ENCODE results near the gene TRAPPC6A.

Gene TRAPPC6A

DNA sequence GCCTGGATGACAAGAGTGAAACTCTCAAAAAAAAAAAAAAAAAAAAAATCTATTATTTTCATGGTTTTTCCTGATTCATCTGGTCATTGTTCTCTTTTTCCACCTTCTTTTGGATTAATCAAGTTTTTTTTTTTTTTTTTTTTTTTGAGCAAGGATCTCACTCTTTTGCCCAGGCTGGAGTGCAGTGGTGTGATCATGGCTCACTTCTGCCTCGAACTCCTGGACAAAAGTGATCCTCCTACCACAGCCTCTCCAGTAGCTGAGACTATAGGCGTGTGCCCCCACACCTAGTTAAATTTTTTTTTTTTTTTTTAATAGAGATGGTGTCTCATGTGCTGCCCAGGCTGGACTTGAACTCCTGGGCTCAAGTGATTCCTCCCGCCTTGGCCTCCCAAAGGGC is 28.3 kb upstream of the TRAPPC6A start:
- DNase-seq (ENCODE audit: low read depth) = no peak
- no peak overlapping the region for H3K4me3 ChIP-seq (ENCODE audit: low read depth, low read length)
- TF ChIP-seq, protein P1, sequence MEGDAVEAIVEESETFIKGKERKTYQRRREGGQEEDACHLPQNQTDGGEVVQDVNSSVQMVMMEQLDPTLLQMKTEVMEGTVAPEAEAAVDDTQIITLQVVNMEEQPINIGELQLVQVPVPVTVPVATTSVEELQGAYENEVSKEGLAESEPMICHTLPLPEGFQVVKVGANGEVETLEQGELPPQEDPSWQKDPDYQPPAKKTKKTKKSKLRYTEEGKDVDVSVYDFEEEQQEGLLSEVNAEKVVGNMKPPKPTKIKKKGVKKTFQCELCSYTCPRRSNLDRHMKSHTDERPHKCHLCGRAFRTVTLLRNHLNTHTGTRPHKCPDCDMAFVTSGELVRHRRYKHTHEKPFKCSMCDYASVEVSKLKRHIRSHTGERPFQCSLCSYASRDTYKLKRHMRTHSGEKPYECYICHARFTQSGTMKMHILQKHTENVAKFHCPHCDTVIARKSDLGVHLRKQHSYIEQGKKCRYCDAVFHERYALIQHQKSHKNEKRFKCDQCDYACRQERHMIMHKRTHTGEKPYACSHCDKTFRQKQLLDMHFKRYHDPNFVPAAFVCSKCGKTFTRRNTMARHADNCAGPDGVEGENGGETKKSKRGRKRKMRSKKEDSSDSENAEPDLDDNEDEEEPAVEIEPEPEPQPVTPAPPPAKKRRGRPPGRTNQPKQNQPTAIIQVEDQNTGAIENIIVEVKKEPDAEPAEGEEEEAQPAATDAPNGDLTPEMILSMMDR (IDR thresholded peaks at IDR 0.05; ENCODE audit: low read depth, low read length, missing control alignments) = no peak

DNA sequence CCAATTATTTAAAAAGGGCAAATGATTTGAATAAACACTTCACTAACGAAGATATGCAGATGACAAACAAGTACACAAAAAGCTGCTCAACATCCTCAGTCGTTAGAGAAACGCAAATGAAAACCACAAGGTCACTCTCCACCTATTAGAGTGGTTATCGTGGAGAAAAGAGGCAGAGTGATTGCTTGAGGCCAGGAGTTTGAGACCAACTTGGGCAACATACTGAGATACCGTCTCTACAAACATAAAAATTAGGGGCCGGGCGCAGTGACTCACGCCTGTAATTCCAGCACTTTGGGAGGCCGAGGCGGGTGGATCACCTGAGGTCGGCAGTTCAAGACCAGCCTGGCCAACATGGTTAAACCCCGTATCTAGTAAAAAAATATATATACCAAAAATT is 27.8 kb upstream of the TRAPPC6A start:
- no peak for DNase-seq (ENCODE audit: low read depth)
- no peak overlapping the region for H3K4me3 ChIP-seq (ENCODE audit: low read depth, low read length)
- TF ChIP-seq, protein P1 (IDR thresholded peaks at IDR 0.05; ENCODE audit: low read depth, low read length, missing control alignments) = no peak

DNA sequence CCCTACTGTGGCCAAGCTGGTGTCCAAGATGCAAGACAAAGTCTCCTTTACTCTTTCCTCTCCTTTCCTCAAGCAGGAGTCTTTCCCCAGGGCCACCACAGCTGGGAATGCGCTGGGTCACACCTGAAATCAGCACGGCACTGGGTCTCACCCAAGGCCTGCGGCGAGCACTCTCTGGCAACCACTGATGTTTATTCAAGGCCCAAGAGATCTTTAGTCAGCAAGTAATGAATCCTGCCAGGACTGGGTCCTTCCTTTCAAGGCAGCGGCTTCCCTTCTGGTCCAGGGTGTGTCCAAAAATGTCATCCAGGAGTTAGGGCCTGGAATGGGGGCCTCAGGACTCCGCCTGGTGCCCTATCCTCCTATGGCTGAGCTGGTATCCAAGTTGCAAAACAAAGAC is 24.6 kb upstream of the TRAPPC6A start:
- DNase-seq (ENCODE audit: low read depth) = no peak
- TF ChIP-seq, protein P1 (IDR thresholded peaks at IDR 0.05; ENCODE audit: low read depth, low read length, missing control alignments) = no peak
- H3K4me3 ChIP-seq (ENCODE audit: low read depth, low read length) = no peak overlapping the region

DNA sequence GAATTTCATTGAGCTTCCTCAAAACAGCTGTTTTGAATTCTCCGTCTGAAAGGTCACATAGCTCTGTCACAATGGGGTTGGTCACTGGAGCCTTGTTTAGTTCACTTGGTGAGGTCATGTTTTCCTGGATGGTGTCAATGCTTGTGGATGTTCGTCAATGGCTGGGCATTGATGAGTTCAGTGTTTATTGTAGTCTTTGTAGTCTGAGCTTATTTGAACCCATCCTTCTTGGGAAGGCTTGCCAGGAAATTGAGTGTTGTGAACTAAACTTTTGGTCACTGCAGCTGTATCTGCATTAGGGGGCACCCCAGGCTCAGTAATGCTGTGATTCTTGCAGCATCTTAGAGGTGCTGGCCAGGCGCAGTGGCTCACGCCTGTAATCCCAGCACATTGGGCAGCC is 22.5 kb upstream of the TRAPPC6A start:
- TF ChIP-seq, protein P1 (IDR thresholded peaks at IDR 0.05; ENCODE audit: low read depth, low read length, missing control alignments) = no peak
- DNase-seq (ENCODE audit: low read depth) = no peak
- no peak overlapping the region for H3K4me3 ChIP-seq (ENCODE audit: low read depth, low read length)

DNA sequence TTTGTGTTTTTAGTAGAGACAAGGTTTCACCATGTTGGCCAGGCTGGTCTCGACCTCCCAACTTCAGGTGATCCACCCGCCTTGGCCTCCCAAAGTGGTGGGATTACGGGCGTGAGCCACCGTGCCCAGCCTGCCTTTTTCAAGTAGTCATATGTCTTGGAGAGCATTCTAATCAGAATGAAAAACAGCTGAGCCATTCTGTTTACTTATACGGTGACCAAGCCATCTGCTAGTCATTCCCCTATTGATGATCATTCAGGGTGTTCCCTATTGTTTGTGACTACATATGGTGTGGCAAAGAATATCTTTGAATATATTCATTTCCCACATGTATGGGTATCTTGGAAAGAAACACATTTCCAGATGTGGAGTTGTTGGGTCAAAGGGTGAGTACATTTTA is 17.7 kb upstream of the TRAPPC6A start:
- DNase-seq (ENCODE audit: low read depth) = no peak
- TF ChIP-seq, protein P1 (IDR thresholded peaks at IDR 0.05; ENCODE audit: low read depth, low read length, missing control alignments) = no peak
- H3K4me3 ChIP-seq (ENCODE audit: low read depth, low read length) = no peak overlapping the region

DNA sequence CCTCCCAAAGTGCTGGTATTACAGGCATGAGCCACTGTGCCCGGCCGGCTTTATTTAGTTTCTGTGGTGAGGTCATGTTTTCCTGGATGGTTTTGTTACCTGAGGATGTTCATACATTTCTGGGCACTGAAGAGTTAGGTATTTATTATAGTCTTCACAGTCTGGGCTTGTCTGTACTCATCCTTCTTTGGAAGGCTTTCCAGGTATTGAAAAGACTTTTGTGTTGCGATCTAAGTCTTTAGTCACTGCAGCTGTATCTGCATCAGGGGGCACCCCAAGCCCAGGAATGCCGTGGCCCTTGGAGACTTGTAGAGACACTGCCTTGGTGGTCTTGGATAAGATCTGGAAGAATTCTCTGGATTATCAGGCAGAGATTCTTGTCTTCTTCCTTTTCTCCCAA is 13.3 kb upstream of the TRAPPC6A start:
- no peak for DNase-seq (ENCODE audit: low read depth)
- TF ChIP-seq, protein P1 (IDR thresholded peaks at IDR 0.05; ENCODE audit: low read depth, low read length, missing control alignments) = no peak

DNA sequence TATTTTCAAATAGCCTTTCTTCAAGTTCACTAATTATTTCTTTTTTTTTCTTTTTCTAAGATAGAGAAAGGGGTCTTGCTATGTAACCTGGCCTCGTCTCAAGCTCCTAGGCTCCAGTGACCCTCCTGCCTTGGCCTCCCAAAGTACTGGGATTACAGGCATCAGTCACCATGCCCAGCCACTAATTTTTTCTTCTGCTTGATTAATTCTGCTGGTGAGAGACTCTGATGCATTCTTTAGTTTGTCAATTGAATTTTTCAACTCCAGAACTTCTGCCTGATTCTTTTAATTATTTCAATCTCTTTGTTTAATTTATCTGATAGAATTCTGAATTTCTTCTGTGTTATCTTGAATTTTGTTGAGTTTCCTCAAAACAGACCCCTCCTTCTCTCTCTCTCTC is 11.9 kb upstream of the TRAPPC6A start:
- no peak for DNase-seq (ENCODE audit: low read depth)
- TF ChIP-seq, protein P1 (IDR thresholded peaks at IDR 0.05; ENCODE audit: low read depth, low read length, missing control alignments) = no peak
- no peak overlapping the region for H3K4me3 ChIP-seq (ENCODE audit: low read depth, low read length)

More for the DNA sequence above, 13.3 kb upstream of the TRAPPC6A start:
- no peak overlapping the region for H3K4me3 ChIP-seq (ENCODE audit: low read depth, low read length)
